NCI-H524 (cell line): ENCODE results near the gene USH1G.
A peak's percentile ranks its signal among the peaks of the same experiment; 100 is the strongest.

Source experiments
- DNase-seq, 2 experiments: peaks; one replicate each; lab custom pipeline; 2025; lab: John Stamatoyannopoulos, UW

Gene USH1G

DNA sequence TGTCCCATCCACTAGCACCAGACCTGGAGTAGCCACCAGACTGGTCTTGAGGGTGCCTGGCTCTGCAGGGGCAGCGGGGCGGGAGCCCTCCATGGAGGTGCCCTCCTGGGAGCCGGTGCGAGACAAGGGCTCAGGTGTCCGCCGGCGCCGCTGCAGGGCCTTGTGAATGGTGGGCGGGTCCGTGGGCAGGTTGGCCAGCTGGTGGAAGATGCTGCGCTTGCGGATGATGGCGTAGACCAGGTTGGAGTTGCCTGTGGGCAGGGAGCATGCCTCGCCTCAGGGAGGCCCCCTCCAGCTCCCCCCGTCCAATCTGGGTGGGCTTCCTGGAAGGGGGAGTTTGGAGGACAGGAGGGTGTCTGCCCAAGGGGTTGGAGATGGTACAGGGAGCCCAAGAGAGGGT lies 31.1 kb upstream of the USH1G start:
- DNase-seq = no peak

DNA sequence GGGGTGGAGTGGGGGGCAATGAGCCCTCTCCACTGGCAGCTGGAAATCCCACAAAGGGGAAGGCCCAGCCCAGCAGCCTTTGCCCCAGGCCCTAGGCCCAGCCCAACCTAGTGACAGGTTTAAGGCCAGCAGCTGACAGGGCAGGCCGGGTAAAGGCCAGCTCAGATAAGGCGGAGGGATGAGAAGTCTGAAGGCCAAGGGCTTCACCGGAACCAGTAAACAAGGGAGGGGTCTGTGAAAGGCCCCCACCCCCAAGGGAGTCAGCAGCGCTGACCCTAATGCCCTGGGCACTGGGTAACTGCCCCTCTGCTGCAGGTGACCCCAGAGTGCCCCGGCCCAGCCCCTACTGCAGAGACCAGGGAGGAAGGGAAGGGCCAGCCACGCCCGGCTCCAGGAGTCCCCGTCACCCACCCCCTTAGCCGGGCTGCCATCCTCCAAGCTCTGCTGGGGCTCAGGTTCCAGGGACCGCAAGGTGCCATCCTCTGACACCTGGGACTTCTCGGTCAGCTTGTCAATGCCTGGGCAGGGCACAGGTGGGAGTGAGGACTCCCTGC lies 30.2 kb upstream of the USH1G start:
- no peak for DNase-seq

DNA sequence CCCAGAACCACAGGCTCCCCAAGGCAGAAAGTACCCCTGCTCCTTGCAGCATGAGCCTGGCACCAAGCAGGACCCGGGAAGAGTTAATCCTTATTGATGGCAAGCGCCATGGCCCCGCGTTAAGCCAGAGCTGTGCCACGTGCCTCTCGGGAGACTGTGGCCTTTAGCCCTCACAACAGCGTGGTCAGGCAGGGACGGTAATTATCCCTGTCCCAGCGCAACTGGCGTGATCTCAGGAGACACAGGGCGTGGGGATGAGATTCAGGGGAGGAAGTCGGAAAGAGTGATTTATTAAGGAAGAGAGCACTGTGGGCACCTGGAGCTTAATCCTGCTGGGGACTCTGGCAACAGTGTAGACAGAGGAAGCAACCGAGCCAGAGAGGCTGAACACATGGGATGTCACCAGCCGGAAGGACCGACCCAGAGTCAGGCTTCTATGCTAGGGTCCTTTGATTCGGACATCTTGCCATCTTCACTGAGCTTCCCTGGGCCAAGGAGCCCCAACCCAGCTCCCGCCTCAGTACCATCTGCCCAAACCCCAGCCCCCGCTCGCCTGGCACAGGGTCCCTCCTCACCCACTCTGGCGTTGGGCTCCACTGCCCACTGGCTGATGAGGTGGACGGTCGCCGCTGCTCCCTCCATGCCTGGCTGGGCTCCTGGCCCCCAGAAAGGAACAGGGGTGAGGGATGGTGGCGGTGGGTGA lies 29.5 kb upstream of the USH1G start:
- DNase-seq = no peak

DNA sequence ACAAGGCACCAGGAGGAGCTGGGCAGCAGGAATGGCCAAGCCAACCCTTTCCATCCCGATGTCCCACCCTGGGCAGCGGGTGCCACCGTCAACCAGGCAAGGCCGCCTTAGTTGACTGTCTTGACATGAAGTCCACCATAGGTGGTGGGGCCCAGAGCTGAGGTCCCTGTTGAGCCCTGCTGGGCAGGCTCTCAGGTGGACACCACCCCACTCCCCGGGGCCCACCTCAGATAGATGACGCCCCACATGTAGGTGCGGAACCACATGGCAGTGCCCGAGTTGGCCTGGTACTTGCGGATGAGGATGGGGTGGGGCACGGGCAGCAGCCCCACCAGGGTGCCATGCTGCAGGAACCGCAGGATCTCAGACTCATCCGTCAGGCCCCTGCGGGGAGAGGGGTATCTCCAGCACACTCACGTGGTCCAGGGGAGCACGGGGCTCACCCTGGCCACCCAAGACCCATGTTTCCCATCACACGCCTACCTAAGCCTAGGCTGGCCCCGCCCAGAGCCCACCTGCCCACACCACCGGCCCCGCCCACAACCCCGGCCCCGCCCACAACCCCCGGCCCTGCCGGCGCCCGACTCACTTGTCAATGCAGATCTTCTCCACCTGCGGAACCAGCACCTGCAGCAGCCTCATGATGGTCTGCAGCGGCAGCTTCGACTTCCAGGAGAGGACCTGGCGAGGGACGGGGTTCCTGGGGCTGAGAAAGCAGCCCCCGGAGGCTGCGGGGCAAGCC lies 28.8 kb upstream of the USH1G start:
- DNase-seq = no peak

DNA sequence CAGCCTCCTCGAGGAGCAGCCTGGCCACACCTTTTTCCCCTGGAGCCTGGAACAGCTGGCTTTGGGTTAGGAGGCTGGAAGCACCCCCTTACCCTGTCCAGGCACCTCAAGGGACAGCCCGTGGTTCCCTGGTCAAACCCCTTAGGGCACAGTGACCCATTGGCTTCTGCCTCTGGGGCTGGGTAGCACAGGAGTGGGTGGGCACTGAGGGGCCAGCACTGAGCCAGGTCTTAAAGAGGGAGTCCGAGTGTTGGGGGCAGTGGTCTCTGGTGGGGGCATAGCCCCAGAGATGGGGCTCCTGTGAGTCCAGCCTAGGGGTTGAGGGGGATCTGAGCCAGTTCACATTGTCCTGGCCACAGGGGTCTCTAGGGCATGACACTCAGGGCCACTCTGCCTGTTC lies 28.0 kb upstream of the USH1G start:
- no peak for DNase-seq

DNA sequence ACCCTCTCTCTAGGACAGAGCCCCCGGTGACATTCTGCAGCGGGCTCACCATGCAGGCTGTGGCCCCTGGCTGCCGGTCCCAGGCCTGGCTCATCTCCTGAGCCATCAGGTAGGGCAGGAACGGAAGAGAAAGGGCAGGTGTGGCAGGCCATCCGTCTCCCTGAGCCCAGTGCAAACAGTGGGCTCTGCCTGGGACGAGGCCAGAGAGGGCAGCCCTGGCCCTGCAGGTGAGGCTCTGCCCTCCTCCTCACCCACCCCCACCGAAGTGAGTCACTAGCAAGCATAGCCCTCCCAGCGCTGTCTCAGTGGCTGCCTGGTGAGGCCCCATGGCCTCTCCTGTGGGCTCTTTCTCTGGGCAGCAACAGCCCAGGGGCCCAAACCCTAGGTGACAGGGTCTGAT lies 27.2 kb upstream of the USH1G start:
- no peak for DNase-seq

DNA sequence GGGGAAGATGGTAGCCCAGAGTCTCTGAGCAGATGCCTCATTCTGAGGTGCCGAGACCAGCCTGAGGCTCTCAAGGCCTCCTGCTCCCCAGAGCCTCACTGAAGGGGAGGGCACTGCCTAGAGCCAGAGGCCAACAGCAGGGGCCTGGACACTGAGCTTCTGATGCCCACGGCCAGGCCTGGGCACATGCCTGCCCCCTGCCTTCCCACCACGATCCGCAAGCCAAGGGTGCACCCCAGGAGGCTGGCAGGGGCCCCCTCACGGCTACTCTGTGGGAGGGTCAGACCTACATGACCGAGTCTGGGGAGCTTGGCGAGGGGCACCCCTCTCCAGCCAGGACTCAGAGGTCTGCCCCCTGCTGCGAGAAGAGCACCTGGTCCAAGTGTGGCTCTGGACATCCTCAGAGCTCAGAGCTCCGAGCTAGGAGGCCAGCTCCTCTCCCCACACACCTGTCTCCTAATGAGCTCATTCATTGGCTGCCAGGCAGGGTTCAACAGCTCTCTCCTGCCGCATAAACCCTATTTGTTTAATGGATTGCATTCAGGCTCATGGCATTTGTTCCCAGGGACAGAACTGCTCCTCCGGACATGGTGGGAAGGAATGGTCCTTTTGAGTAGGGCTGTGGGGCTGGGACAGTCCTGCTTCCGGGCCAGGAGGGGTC lies 26.5 kb upstream of the USH1G start:
- DNase-seq = no peak

DNA sequence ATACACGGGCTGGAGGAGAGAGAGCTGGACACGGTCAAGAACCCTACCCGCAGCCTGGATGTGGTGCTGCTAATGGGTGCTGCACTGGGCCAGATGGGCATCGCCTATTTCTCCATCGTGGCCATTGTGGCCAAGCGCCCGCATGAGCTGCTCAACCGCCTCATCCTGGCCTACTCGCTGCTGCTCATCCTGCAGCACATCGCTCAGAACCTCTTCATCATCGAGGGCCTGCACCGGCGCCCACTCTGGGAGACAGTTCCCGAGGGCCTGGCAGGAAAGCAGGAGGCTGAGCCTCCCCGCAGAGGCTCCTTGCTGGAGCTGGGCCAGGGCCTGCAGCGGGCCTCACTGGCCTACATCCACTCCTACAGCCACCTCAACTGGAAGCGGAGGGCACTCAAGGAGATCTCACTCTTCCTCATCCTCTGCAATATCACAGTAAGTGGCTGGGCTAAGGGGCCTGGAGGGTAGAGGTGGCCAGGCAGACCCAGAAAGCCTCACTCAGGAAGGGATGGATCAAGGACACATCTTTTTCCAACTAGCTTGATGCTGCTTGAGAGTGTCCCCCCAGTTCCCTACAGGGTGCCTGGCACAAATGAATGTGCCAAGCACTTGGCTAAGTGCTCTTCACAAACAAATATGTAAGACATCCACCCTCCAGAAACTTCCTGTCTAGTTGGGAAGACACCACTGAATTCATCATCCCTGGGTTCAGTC lies 24.1 kb upstream of the USH1G start:
- DNase-seq = no peak

DNA sequence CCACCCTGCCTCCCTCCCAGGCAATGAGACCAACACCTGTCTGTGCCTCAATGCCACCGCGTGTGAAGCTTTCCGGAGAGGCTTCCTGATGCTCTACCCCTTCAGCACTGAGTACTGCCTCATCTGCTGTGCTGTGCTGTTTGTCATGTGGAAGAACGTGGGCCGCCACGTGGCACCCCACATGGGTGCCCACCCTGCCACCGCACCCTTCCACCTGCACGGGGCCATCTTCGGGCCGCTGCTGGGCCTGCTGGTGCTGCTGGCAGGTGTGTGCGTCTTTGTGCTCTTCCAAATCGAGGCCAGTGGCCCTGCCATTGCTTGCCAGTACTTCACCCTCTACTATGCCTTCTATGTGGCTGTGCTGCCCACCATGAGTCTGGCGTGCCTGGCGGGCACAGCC lies 23.6 kb upstream of the USH1G start:
- no peak for DNase-seq

DNA sequence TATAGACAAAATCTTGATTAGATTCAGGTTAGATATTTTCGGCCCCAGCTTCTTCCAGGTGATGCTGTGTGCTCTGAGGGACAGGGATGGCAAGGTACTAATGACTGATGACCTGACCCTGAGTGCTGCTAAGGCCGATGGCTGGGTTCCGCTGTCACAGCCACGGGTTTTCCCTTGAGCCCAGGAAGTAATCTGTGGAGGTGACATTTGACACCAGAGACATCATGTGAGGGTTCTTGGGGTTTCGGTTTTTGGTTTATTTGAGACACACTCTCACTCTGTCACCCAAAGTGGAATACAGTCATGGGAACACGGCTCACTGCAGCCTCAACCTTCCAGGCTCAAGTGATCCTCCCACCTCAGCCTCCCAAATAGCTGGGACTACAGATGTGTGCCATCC lies 22.5 kb upstream of the USH1G start:
- no peak for DNase-seq

DNA sequence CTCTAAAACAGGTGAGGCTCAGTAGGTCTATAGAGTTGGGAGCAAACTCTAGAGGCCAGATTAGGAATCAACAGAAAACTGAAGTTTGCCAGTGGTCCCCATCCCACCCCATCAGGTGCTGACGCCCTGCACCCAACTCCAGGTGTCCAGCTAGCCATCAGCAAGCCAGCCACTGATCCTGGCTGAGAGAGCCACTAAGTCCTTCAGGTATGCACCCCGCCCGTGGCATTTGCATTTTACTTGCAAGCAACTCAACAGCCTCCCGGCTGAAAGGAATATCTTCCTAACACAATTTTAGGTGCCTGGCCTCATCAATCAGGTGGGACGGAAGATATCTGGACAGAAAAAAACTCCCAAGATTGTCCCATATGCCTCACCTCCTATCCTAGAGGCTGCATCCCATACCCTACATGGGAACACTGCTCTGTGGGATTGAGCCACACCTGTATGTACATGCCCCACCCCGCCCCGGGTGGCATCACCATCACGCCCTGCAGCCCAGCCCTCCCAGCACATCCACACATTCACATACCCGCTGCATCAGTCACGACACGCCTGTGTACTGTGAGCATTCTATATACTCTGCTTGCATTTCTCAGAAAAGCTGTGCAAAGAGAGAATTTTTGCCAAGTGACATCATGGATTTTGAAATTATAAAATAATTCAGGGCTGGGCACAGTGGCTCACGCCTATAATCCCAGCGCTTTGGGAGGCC lies 20.9 kb upstream of the USH1G start:
- DNase-seq = no peak

DNA sequence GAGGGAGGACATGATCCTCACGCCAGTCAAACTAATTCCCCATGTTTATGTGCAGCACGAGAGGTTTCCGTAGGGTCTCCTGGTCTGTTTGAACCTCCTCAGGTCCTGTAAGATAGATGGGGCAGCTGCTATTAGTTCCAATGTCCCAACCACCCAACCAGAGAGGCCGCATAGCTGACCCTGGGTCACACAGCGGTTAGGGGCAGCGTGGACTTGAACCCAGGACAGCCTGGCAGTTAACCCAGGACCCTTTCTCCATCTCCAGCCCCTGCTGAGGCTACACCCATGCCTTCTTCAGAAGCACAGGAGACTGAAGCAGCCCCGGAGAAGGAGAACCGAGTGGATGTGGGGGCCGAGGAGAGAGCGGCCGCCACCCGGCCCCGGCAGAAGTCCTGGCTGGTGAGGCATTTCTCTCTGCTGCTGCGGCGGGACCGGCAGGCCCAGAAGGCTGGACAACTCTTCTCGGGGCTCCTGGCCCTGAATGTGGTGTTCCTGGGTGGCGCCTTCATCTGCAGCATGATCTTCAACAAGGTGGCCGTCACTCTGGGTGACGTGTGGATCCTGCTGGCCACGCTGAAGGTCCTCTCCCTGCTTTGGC lies 18.2 kb upstream of the USH1G start:
- DNase-seq = no peak

DNA sequence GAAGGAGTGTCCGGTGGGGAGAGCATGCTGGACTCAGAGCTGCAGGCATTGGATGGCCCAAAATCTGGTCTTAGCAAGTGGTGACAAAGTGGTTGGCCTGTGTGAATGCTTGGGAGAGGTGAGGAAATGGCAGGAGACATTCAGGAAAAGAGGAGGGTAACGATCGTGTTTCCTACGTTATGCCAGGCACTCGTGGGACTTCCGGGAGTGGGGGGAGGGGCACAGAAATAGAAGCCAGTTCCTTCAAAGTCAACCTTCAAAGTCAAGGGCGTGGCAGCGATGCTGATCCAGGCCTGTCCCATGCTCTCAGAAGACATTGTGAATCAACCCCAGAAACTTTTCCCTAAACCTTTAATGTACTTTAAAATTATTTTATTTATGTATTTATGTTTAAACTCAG lies 16.5 kb upstream of the USH1G start:
- DNase-seq = no peak

DNA sequence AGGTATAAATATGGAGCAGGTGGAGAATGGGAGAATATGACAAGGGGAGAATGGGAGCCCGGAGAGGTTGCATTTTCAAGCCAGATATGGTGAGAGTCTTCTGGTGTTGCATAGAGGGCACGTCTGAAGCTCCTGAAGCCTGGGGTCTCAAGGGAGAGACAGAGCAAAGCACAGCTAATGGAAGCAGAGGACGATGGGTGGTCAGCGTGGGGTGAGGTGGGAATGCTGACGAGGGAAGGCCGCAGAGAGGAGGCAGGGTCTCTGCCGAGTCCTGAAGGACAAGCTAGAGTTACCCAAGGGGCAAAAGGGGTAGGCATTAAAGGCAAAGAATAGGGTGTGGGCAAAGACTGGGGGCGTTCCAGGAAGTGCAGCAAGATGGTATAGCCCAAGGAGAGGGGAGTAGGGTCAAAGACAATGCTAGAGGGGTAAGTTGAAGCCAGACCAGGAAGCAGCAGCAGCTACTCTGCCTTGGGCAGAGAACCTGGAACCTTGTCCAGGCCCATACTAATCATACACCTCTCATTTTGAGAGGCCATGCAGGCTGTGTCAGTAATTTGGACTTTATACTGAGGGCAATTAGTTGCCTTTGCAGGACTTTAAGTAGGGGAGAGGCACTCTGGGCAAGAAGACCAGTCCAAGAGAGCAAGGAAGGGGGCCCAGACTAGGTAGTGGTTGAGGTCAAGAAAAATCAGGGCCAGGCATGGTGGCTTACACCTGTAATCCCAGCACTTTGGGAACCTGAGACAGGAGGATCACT lies 15.3 kb upstream of the USH1G start:
- no peak for DNase-seq

DNA sequence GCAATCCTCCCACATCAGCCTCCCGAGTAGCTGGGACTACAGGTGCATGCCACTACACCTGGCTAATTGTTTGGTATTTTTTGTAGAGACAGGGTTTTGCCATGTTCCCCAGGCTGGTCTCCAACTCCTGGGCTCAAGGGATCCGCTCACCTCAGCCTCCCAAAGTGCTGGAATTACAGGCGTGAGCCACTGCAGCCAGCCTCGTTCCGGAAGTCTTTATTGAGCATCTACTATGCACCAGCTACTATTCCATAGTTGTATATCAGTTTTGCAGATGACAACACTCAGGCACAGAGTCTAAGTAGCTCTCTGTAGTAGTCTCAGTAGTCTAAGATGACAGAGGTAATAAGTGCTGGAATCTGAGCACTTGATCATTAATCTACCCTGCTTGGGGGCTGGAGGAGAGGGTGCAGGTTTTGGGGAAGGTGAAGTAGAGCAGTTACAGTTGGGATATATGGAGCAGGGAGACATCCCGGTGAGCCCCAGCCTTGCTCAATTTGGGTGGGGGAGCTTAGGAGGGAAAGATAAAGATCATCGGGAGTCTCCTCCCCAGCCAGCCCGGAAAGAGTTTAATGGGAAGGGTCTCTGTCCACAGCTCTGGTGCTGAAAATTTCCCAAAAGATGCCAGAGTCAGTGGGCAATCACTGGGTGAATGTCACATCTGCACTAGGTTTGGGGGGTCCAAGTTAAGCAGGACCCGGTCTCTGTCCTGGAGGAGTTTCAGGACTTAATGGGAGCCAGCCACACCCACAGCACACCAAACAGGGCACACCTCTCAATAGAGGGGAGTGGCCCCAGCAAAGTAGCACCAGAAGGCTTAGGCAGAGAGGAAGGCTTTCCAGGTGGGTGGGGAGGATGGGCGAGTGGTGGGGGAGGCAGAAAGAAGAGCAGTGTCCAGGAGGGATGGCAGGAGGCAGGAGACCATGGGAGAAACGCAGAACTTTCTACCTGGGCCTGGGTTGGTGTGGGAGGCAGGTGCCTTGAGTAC lies 14.3 kb upstream of the USH1G start:
- DNase-seq = peak; percentile 63 to 84

DNA sequence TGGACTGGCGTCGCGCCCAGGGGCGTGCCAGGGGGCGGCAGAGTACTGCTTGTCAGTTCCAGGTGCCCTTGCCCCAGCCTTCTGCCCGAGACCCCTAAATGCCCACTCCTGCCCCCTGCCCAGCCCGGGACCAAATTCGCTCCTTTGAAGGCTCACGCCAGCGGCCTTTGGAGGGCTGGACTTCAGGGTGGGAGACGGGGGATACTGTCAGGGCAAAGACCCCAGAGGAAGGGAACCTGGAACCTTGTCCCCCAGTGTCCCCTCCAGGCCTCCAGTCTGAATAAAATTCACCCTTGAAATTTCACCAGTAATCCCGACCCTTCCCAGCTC lies 13.4 kb upstream of the USH1G start:
- DNase-seq = peak in 1 of 2 experiments; percentile 37

DNA sequence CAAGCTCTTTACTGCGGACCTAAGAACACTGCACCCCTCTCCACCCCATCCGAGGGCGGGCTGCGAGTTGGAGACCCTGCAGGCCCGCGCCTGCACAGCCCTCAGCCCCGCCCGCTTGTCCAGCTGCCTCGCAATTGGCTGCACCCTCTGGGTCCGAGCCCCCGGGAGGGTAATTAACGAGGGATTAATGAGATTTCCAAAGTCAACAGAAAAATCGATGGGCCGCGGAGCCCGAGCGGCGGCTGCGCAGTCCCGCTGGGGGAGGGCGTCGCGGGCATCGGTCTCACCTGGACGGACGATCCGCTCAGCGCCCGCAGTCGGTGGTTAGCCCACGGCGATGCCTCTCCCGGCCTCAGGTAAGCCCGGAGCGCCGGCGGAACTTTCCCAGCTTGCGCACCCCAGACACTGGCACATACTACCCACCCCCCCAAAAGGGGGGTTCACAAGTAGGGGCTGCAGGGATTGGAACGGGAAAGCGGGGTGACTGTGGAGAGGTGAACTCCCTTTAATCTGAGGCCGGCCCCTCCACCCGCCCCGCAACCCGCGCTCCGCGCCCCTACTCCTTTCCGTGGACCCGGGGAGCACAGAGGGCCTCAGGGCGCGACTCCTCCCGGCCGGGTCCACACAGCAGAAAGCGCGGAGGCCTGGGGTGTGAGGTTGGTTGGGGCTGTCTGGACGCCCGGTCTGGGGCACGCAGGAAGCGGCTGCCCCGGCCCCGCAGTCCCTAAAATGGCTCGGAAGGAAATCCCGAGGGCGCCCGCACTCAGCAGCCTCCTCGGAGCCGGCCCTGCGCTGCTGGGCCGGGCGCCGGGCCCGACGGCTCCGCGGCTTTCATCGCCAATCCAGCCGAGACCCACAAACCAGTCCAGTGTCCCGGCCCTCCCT lies 12.8 kb upstream of the USH1G start, which contains the start of gene OTOP3:
Gene OTOP3, plus strand, starts transcription at position 314 of the 885 bp plus-strand sequence. Its CDS starts 24 bp downstream, at position 338.
- DNase-seq = peak; percentile 87 to 93

DNA sequence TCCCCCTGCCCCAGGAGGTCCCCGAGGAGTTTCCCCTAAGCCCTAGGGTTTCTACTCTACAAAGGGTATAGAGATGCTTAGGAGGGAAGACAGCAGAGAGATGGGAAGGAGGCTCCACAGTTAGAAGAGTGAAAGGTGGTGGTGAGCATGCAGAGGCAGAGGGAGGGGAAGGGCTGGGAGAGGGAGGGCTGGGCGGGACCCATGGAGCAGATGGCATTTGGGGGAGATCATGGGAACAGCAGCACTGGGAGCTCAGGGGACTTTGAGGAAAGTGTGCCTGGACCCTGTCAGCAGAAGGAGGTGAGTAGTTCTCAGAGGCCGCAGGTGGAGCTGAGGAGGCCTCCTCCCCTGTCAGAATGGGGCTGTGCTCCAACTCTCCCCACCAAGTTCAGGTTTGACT lies 12.0 kb upstream of the USH1G start:
- DNase-seq = peak in 1 of 2 experiments; percentile 65
